Natural killer cell treated with Interleukin-12 subunit alpha and Interleukin-12 subunit beta and Interleukin-15 and Interleukin-18, amount 100 ng/mL, for 72 hours (primary cell): ENCODE results near the gene OR4D1. TPM values are rescaled to one million over a fixed set of nuclear protein-coding genes. Genes with fewer than 3 reads are reported as not detected.
A peak's percentile ranks its signal among the peaks of the same experiment; 100 is the strongest.
"Not testable (repeated sequence)": the region's sequence is repeated elsewhere in the genome, so short reads cannot be mapped to it uniquely, and the experiment has no call there.

Source experiments
- ATAC-seq, 2 donors: fragments of 150-1000 bp; cut with Tn5 transposase in 1 of 2; sonication (Bioruptor Pico), chemical (Tn5 transposase) in 1 of 2; 2 replicates each; pipeline ENCODE4 v1.10.0; 2021
- DNase-seq: peaks from one replicate; pipeline ENCODE4 v3.0.0; 2022; ENCODE audit warnings: low spot score
- H3K27ac Mint-ChIP-seq, 2 donors: 1 replicate in 1 of 2; 2 replicates in 1 of 2; pipeline ENCODE4 v1.8.0; 2022; ENCODE audit warnings: mixed read lengths in 2 of 2, mild to moderate bottlenecking in 1 of 2, moderate library complexity in 1 of 2
- H3K27me3 Mint-ChIP-seq, 2 donors: 1 replicate in 1 of 2; 2 replicates in 1 of 2; pipeline ENCODE4 v1.8.0; 2022; ENCODE audit warnings: mixed read lengths in 2 of 2
- H3K36me3 Mint-ChIP-seq: one replicate; pipeline ENCODE4 v1.8.0; 2022; ENCODE audit warnings: mixed read lengths
- H3K4me1 Mint-ChIP-seq, 2 donors: 1 replicate in 1 of 2; 2 replicates in 1 of 2; pipeline ENCODE4 v1.8.0; 2022; ENCODE audit warnings: low read depth in 2 of 2, mixed read lengths in 2 of 2, mild to moderate bottlenecking in 1 of 2
- H3K4me3 Mint-ChIP-seq: one replicate; pipeline ENCODE4 v1.8.0; 2022; ENCODE audit warnings: mixed read lengths
- H3K9me3 Mint-ChIP-seq: 2 replicates; pipeline ENCODE4 v1.8.0; 2022; ENCODE audit warnings: mixed read lengths
- total RNA-seq, 2 donors: library from RNA; stranded (reverse); gene quantifications; one replicate each; pipeline ENCODE4 v1.2.3, GENCODE V29; 2022

The OR4D1 gene
- under 1 TPM in 1 of 2 donors, not detected in 1; 0.25 TPM for total RNA-seq

- Mint-ChIP-seq H3K36me3 (peaks cover 34% of the 10 kb centered on the region), H3K9me3 (peaks cover 14% of the 10 kb centered on the region), H3K4me3 (no peak within 1 kb of the TSS), H3K27ac (no peak within 1 kb of the TSS), H3K4me1 (peaks cover 7% of the 10 kb centered on the region in 2 donors), H3K27me3 (no peaks in the 10 kb centered on the region)
- no peak for DNase-seq
- ATAC-seq, result no peak
These were observed at the start of gene OR4D1 for GRCh38 chr17:58147930-58148434. TSS of gene OR4D1 (plus strand) at chr17:58148384. CDS start at chr17:58155154, 6,770 bp downstream.

GRCh38 chr17:58100506-58100905 is 47.7 kb upstream of the OR4D1 start:
- H3K27me3 Mint-ChIP-seq, result no peaks in the 10 kb centered on the region
- H3K9me3 Mint-ChIP-seq, result no peaks in the 10 kb centered on the region
- no peaks in the 10 kb centered on the region for H3K36me3 Mint-ChIP-seq
- H3K4me3 Mint-ChIP-seq, result no peak overlapping the region
- no peak overlapping the region for H3K27ac Mint-ChIP-seq
- ATAC-seq, result no peak
- H3K4me1 Mint-ChIP-seq, result peaks cover 4 to 10% of the 10 kb centered on the region in 2 donors
- no peak for DNase-seq

- not testable (repeated sequence) for H3K36me3 Mint-ChIP-seq, DNase-seq, H3K4me3 Mint-ChIP-seq, ATAC-seq, H3K9me3 Mint-ChIP-seq, H3K27ac Mint-ChIP-seq, H3K27me3 Mint-ChIP-seq
- peaks cover 4 to 10% of the 10 kb centered on the region in 2 donors for H3K4me1 Mint-ChIP-seq
These were observed 46.3 kb upstream of the OR4D1 start for GRCh38 chr17:58101898-58102297.

- H3K4me3 Mint-ChIP-seq, result no peak overlapping the region
- DNase-seq (no peak), ATAC-seq (no peak)
- no peaks in the 10 kb centered on the region for H3K4me1 Mint-ChIP-seq
- H3K27me3 Mint-ChIP-seq, result no peaks in the 10 kb centered on the region
- H3K9me3 Mint-ChIP-seq, result no peaks in the 10 kb centered on the region
- H3K27ac Mint-ChIP-seq, result no peak overlapping the region
- no peaks in the 10 kb centered on the region for H3K36me3 Mint-ChIP-seq
These were observed 43.1 kb upstream of the OR4D1 start for GRCh38 chr17:58105093-58105492.

GRCh38 chr17:58107306-58107705 is 40.9 kb upstream of the OR4D1 start:
- Mint-ChIP-seq H3K36me3 (no peaks in the 10 kb centered on the region), H3K9me3 (no peaks in the 10 kb centered on the region), H3K4me1 (no peaks in the 10 kb centered on the region), H3K4me3 (no peak overlapping the region), H3K27ac (no peak overlapping the region), H3K27me3 (peaks cover 3 to 6% of the 10 kb centered on the region in 2 donors)
- no peak for ATAC-seq
- DNase-seq, result no peak

- ATAC-seq (no peak), DNase-seq (no peak)
- H3K27ac Mint-ChIP-seq, result no peak overlapping the region
- peaks cover 3 to 6% of the 10 kb centered on the region in 2 donors for H3K27me3 Mint-ChIP-seq
- H3K4me1 Mint-ChIP-seq, result no peaks in the 10 kb centered on the region
- no peaks in the 10 kb centered on the region for H3K9me3 Mint-ChIP-seq
- H3K36me3 Mint-ChIP-seq, result no peaks in the 10 kb centered on the region
- H3K4me3 Mint-ChIP-seq, result no peak overlapping the region
These were observed 39.0 kb upstream of the OR4D1 start for GRCh38 chr17:58109197-58109596.

GRCh38 chr17:58110012-58110411 is 38.2 kb upstream of the OR4D1 start:
- no peaks in the 10 kb centered on the region for H3K36me3 Mint-ChIP-seq
- no peak for DNase-seq

GRCh38 chr17:58111676-58112075 is 36.5 kb upstream of the OR4D1 start:
- DNase-seq (no peak), ATAC-seq (no peak)
- no peaks in the 10 kb centered on the region for H3K36me3 Mint-ChIP-seq
- H3K9me3 Mint-ChIP-seq, result no peaks in the 10 kb centered on the region
- no peaks in the 10 kb centered on the region for H3K4me1 Mint-ChIP-seq
- no peak overlapping the region for H3K4me3 Mint-ChIP-seq
- peaks cover 6 to 7% of the 10 kb centered on the region in 2 donors for H3K27me3 Mint-ChIP-seq
- H3K27ac Mint-ChIP-seq, result no peak overlapping the region

More at GRCh38 chr17:58110012-58110411, 38.2 kb upstream of the OR4D1 start:
- ATAC-seq, result no peak
- H3K27ac Mint-ChIP-seq, result no peak overlapping the region
- H3K9me3 Mint-ChIP-seq, result no peaks in the 10 kb centered on the region
- peaks cover 3 to 6% of the 10 kb centered on the region in 2 donors for H3K27me3 Mint-ChIP-seq
- H3K4me3 Mint-ChIP-seq, result no peak overlapping the region
- no peaks in the 10 kb centered on the region for H3K4me1 Mint-ChIP-seq

GRCh38 chr17:58112970-58113631 is 35.1 kb upstream of the OR4D1 start:
- H3K4me3 Mint-ChIP-seq, result no peak overlapping the region
- no peaks in the 10 kb centered on the region for H3K9me3 Mint-ChIP-seq
- no peak overlapping the region for H3K27ac Mint-ChIP-seq
- no peaks in the 10 kb centered on the region for H3K4me1 Mint-ChIP-seq
- H3K36me3 Mint-ChIP-seq, result no peaks in the 10 kb centered on the region
- DNase-seq (peak; percentile 76), ATAC-seq (peak; percentile 67 to 85)
- H3K27me3 Mint-ChIP-seq, result peaks cover 7 to 15% of the 10 kb centered on the region in 2 donors

- DNase-seq, result no peak
- Mint-ChIP-seq H3K27ac (no peak overlapping the region), H3K36me3 (no peaks in the 10 kb centered on the region), H3K4me3 (no peak overlapping the region), H3K27me3 (peaks cover 9 to 19% of the 10 kb centered on the region in 2 donors), H3K9me3 (no peaks in the 10 kb centered on the region), H3K4me1 (no peaks in the 10 kb centered on the region)
- ATAC-seq, result no peak
These were observed 34.2 kb upstream of the OR4D1 start for GRCh38 chr17:58113947-58114346.

- H3K4me1 Mint-ChIP-seq, result peaks cover 0 to 3% of the 10 kb centered on the region in 2 donors
- no peak overlapping the region for H3K27ac Mint-ChIP-seq
- no peak for ATAC-seq
- H3K9me3 Mint-ChIP-seq, result no peaks in the 10 kb centered on the region
- DNase-seq, result no peak
- peaks cover 12 to 23% of the 10 kb centered on the region in 2 donors for H3K27me3 Mint-ChIP-seq
- H3K36me3 Mint-ChIP-seq, result no peaks in the 10 kb centered on the region
- no peak overlapping the region for H3K4me3 Mint-ChIP-seq
These were observed 30.8 kb upstream of the OR4D1 start for GRCh38 chr17:58117382-58117781.

- H3K4me3 Mint-ChIP-seq, result no peak overlapping the region
- H3K36me3 Mint-ChIP-seq, result no peaks in the 10 kb centered on the region
- peaks cover 0 to 3% of the 10 kb centered on the region in 2 donors for H3K4me1 Mint-ChIP-seq
- peaks cover 12 to 23% of the 10 kb centered on the region in 2 donors for H3K27me3 Mint-ChIP-seq
- H3K27ac Mint-ChIP-seq, result no peak overlapping the region
- no peak for DNase-seq
- H3K9me3 Mint-ChIP-seq, result no peaks in the 10 kb centered on the region
- no peak for ATAC-seq
These were observed 28.7 kb upstream of the OR4D1 start for GRCh38 chr17:58119491-58119890.

GRCh38 chr17:58120195-58120822 is 27.9 kb upstream of the OR4D1 start:
- H3K36me3 Mint-ChIP-seq, result no peaks in the 10 kb centered on the region
- no peak for DNase-seq
- no peak overlapping the region for H3K4me3 Mint-ChIP-seq
- H3K4me1 Mint-ChIP-seq, result peaks cover 0 to 3% of the 10 kb centered on the region in 2 donors
- ATAC-seq, result no peak
- H3K27me3 Mint-ChIP-seq, result peaks cover 12 to 23% of the 10 kb centered on the region in 2 donors
- H3K27ac Mint-ChIP-seq, result no peak overlapping the region
- no peaks in the 10 kb centered on the region for H3K9me3 Mint-ChIP-seq

- peaks cover 8 to 22% of the 10 kb centered on the region in 2 donors for H3K27me3 Mint-ChIP-seq
- no peaks in the 10 kb centered on the region for H3K9me3 Mint-ChIP-seq
- H3K27ac Mint-ChIP-seq, result no peak overlapping the region
- H3K4me3 Mint-ChIP-seq, result no peak overlapping the region
- peaks cover 0 to 3% of the 10 kb centered on the region in 2 donors for H3K4me1 Mint-ChIP-seq
- DNase-seq, result no peak
- H3K36me3 Mint-ChIP-seq, result no peaks in the 10 kb centered on the region
- no peak for ATAC-seq
These were observed 26.3 kb upstream of the OR4D1 start for GRCh38 chr17:58121925-58122324.
